Neural progenitor cell (in vitro differentiated cells): ENCODE data around the gene MED27.

Source experiments
- EZH2 ChIP-seq: fragments of 200-600 bp; sonication (generic); IDR thresholded peaks from 2 replicates; pipeline ENCODE4 v1.6.1; 2017; ENCODE audit warnings: antibody characterized with exemption, mild to moderate bottlenecking, moderate library complexity
- EZH2phosphoT487 ChIP-seq: fragments of 200-600 bp; sonication (generic); IDR thresholded peaks from 2 replicates; pipeline ENCODE4 v1.6.1; 2017; ENCODE audit warnings: antibody characterized with exemption
- TF ChIP-seq, protein P1 (sequence below): fragments of 200-600 bp; sonication (generic); IDR thresholded peaks from 2 replicates; pipeline ENCODE4 v1.5.1; 2017; ENCODE audit warnings: antibody characterized with exemption, mild to moderate bottlenecking

DNA sequence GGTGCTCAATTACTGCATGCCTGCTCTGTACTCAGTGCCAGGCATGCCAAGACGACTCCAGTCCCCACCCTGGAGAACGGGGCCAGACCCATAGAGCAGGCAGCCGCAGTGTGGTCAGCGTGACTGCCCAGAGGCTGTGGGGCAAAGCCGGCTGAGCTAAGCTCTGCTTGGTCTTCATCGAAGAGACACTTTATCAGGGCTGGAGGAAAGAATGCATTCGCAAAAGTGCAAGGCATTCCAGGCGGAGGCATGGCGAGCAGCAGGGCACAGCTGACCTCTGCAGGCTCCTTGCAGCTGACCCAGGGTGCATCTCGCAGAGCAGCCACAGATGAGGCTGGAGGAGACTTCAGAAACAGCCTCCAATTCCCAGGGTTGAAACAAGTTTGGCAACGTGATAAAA, 13.6 kb downstream of the MED27 start:
- TF ChIP-seq EZH2 = no peak
- TF ChIP-seq, protein P1, sequence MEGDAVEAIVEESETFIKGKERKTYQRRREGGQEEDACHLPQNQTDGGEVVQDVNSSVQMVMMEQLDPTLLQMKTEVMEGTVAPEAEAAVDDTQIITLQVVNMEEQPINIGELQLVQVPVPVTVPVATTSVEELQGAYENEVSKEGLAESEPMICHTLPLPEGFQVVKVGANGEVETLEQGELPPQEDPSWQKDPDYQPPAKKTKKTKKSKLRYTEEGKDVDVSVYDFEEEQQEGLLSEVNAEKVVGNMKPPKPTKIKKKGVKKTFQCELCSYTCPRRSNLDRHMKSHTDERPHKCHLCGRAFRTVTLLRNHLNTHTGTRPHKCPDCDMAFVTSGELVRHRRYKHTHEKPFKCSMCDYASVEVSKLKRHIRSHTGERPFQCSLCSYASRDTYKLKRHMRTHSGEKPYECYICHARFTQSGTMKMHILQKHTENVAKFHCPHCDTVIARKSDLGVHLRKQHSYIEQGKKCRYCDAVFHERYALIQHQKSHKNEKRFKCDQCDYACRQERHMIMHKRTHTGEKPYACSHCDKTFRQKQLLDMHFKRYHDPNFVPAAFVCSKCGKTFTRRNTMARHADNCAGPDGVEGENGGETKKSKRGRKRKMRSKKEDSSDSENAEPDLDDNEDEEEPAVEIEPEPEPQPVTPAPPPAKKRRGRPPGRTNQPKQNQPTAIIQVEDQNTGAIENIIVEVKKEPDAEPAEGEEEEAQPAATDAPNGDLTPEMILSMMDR = no peak
- no peak for TF ChIP-seq EZH2phosphoT487
